Stimulated activated naive CD8-positive, alpha-beta T cell treated with anti-CD3 and anti-CD28 coated beads, Interleukin-15, amount 100 ng/mL, for 72 hours (primary cell): ENCODE measurements around the gene CSNK1G2.

Experiments used
- ATAC-seq: fragments of 150-1000 bp; cut with Tn5 transposase; 2 replicates; pipeline ENCODE4 v1.10.0; 2021; ENCODE audit warnings: mild to moderate bottlenecking, moderate library complexity
- DNase-seq, 2 donors: peaks; one replicate each; pipeline ENCODE4 v3.0.0; 2021 to 2022
- H3K27ac Mint-ChIP-seq, 2 donors: one replicate each; pipeline ENCODE4 v1.8.0; 2022; ENCODE audit warnings: mild to moderate bottlenecking in 2 of 2, mixed read lengths in 2 of 2, moderate library complexity in 2 of 2
- H3K27me3 Mint-ChIP-seq: one replicate; pipeline ENCODE4 v1.8.0; 2022; ENCODE audit warnings: mixed read lengths
- H3K4me1 Mint-ChIP-seq: one replicate; pipeline ENCODE4 v1.8.0; 2022; ENCODE audit warnings: mild to moderate bottlenecking, mixed read lengths
- H3K4me3 Mint-ChIP-seq, 2 donors: one replicate each; pipeline ENCODE4 v1.8.0; 2022; ENCODE audit warnings: mild to moderate bottlenecking in 2 of 2, mixed read lengths in 2 of 2, moderate library complexity in 1 of 2
- H3K9me3 Mint-ChIP-seq, 2 donors: one replicate each; pipeline ENCODE4 v1.8.0; 2022; ENCODE audit warnings: mixed read lengths in 2 of 2

The CSNK1G2 gene

DNA sequence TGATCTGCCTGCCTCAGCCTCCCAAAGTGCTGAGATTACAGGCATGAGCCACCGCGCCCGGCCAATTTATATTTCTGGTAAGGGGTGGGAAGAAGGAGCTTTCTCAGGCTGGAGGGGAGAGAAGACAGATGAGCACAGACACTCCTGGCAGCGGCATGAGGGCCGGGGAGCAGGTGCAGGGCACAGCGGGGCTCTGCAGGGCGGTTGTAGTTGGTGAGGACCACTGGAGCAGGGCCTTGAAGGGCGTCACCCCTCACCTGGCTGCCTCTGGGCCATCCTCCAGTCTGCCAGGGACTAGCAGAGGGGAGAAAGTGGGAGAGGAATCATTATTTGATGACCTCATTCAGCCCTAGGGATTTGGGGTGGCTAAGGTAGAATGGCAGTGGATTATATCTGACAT lies 8.6 kb upstream of the CSNK1G2 start:
- H3K9me3 Mint-ChIP-seq = peaks cover 0 to 19% of the 10 kb centered on the region in 2 donors
- peaks cover 18% of the 10 kb centered on the region for H3K27me3 Mint-ChIP-seq
- peaks cover 31% of the 10 kb centered on the region for H3K4me1 Mint-ChIP-seq
- no peak for DNase-seq
- no peak for ATAC-seq
- H3K4me3 Mint-ChIP-seq = no peak overlapping the region
- no peak overlapping the region for H3K27ac Mint-ChIP-seq

DNA sequence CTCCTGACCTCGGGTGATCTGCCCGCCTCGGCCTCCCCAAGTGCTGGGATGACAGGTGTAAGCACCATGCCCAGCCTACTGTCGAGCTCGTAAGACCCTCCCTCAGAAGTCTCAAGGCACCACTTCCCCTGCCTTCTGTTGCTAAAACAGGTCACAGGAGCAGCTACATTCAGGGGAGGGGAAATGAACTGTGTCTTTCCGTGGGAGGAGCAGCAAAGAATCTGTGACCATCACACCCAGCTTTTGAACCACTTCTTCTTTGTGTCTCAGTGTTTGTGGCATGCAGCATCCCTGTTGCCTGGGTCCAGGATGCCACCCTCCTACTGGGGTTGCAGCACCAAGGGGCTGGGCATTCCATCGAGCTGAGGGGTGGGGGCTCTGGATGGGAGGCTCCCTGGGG lies 7.7 kb upstream of the CSNK1G2 start:
- ATAC-seq = no peak
- Mint-ChIP-seq H3K9me3 (peaks cover 0 to 19% of the 10 kb centered on the region in 2 donors), H3K4me1 (peaks cover 23% of the 10 kb centered on the region), H3K4me3 (no peak overlapping the region), H3K27me3 (peaks cover 14% of the 10 kb centered on the region), H3K27ac (no peak overlapping the region)
- DNase-seq = no peak

- no peak for DNase-seq
- no peak overlapping the region for H3K27ac Mint-ChIP-seq
- peaks cover 0 to 19% of the 10 kb centered on the region in 2 donors for H3K9me3 Mint-ChIP-seq
- peaks cover 11% of the 10 kb centered on the region for H3K27me3 Mint-ChIP-seq
- H3K4me3 Mint-ChIP-seq = no peak overlapping the region
- peaks cover 20% of the 10 kb centered on the region for H3K4me1 Mint-ChIP-seq
- no peak for ATAC-seq
These were observed 7.0 kb upstream of the CSNK1G2 start for GRCh38 chr19:1933942-1934341.

GRCh38 chr19:1935484-1936208 lies 5.3 kb upstream of the CSNK1G2 start:
- no peak overlapping the region for H3K27ac Mint-ChIP-seq
- peaks cover 0 to 19% of the 10 kb centered on the region in 2 donors for H3K9me3 Mint-ChIP-seq
- H3K27me3 Mint-ChIP-seq = no peaks in the 10 kb centered on the region
- no peak overlapping the region for H3K4me3 Mint-ChIP-seq
- peaks cover 13% of the 10 kb centered on the region for H3K4me1 Mint-ChIP-seq
- ATAC-seq (peak; percentile 53), DNase-seq (peak in 1 of 2 donors; percentile 37)

GRCh38 chr19:1936430-1936829 lies 4.5 kb upstream of the CSNK1G2 start:
- ATAC-seq (no peak), DNase-seq (no peak)
- peaks cover 0 to 19% of the 10 kb centered on the region in 2 donors for H3K9me3 Mint-ChIP-seq
- no peak overlapping the region for H3K27ac Mint-ChIP-seq
- H3K4me3 Mint-ChIP-seq = no peak overlapping the region
- no peaks in the 10 kb centered on the region for H3K27me3 Mint-ChIP-seq
- peaks cover 10% of the 10 kb centered on the region for H3K4me1 Mint-ChIP-seq

GRCh38 chr19:1936916-1937610 lies 3.9 kb upstream of the CSNK1G2 start:
- Mint-ChIP-seq H3K27me3 (no peaks in the 10 kb centered on the region), H3K4me1 (peaks cover 10% of the 10 kb centered on the region), H3K4me3 (no peak overlapping the region), H3K9me3 (peaks cover 0 to 18% of the 10 kb centered on the region in 2 donors), H3K27ac (no peak overlapping the region)
- no peak for DNase-seq
- ATAC-seq = no peak

DNA sequence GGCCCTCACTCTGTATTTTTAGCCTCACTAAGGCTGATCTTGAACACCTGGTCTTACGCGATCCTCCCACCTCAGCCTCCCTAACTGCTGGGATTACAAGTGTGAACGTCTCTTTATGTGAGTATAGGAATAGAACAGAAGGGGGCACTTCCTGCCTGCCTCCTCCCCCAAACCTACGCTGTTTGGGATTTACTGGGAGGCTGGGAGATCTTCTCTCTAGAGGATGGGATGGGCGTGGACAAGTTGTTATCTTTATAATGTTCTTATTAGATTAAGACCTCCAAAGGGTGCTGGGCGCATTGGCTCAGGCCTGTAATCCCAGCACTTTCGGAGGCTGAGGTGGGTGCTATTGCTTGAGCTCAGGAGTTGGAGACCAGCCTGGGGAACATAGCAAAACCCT lies 2.9 kb upstream of the CSNK1G2 start:
- Mint-ChIP-seq H3K4me3 (no peak overlapping the region), H3K27me3 (no peaks in the 10 kb centered on the region), H3K4me1 (peaks cover 16% of the 10 kb centered on the region), H3K27ac (no peak overlapping the region), H3K9me3 (peaks cover 0 to 12% of the 10 kb centered on the region in 2 donors)
- ATAC-seq (no peak), DNase-seq (no peak)

DNA sequence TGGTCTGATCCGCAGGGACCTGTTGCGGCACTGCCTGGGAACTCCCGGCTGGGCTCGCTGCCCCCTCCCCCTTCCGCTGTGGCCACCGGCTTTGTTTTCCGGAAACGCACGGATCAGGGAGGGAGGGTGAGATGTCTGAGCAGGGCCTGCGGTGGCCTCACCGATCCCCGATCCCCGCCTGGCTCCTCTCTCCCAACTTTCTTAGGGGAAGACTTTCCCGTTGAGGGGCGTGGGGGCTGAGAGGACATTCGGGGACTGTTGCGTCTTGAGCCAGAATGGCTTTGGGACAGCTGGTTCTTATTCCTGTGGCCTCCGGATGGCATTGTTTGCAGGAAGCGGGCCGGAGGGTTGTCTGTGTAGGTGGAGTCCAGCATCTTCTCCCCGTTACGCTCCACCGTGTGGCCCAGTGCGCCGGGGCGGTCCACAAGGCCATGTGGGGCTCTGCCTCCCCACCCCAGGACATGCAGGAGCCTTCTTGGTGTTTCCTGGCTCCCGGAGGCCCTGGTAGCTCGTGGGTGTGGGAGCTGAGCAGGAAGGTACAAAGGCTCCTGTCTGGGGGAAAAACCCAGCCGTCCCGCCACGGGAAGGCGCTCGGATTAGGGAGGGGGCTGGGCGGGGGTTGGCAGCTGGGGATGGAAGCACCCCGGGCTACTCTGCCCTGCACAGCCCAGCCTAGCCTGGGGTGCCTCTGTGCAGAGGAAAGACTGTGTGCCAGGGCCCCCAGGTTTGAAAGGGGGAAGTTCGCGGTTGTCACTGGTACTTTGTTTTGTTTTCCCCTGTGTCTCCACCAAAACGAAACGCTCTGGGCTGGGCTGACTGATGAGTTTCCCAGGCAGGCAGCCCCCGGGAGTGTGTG lies 1.3 kb downstream of the CSNK1G2 start:
- peaks cover 43% of the 10 kb centered on the region for H3K4me1 Mint-ChIP-seq
- DNase-seq (peak; percentile 60 to 75), ATAC-seq (peak; percentile 73)
- H3K9me3 Mint-ChIP-seq = no peaks in the 10 kb centered on the region
- H3K27me3 Mint-ChIP-seq = no peaks in the 10 kb centered on the region
- peak overlapping the region; percentile 94 for H3K4me3 Mint-ChIP-seq
- H3K27ac Mint-ChIP-seq = peak overlapping the region; percentile 84 to 94

- no peak for DNase-seq
- no peak for ATAC-seq
- no peaks in the 10 kb centered on the region for H3K9me3 Mint-ChIP-seq
- peak overlapping the region; percentile 94 for H3K4me3 Mint-ChIP-seq
- H3K27ac Mint-ChIP-seq = peak overlapping the region; percentile 8 to 78
- H3K27me3 Mint-ChIP-seq = no peaks in the 10 kb centered on the region
- H3K4me1 Mint-ChIP-seq = peaks cover 43% of the 10 kb centered on the region
These were observed 2.1 kb downstream of the CSNK1G2 start for GRCh38 chr19:1942934-1943555.

DNA sequence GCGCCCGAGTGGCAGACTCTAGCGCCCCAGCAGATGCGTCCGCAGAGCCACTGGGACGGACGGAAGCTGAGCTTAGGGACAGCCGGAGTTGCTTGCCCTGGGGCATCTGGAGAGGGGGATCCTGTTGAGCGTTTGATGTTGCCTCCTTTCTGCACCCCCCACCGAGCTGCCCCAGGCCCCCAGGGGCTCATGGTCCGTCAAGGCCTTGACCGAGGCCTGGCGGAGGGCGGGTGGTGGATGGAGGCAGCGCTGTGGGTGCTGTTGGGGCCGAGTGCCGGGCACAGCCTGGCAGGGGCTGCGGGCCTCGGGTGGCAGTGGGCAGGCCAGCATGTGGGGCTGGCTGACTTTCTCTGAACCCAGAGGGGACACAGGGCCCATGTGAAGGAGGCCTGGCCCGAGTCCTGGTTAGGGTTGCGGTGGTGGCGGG lies 2.7 kb downstream of the CSNK1G2 start:
- no peak for DNase-seq
- peaks cover 46% of the 10 kb centered on the region for H3K4me1 Mint-ChIP-seq
- no peaks in the 10 kb centered on the region for H3K9me3 Mint-ChIP-seq
- H3K4me3 Mint-ChIP-seq = peak overlapping the region; percentile 94
- peak overlapping the region; percentile 46 to 78 for H3K27ac Mint-ChIP-seq
- no peak for ATAC-seq
- no peaks in the 10 kb centered on the region for H3K27me3 Mint-ChIP-seq

GRCh38 chr19:1944088-1944915 lies 3.3 kb downstream of the CSNK1G2 start:
- no peak for DNase-seq
- H3K4me3 Mint-ChIP-seq = peak overlapping the region; percentile 28 to 46
- no peaks in the 10 kb centered on the region for H3K9me3 Mint-ChIP-seq
- H3K27ac Mint-ChIP-seq = peak overlapping the region in 1 of 2 donors; percentile 33
- ATAC-seq = no peak
- H3K27me3 Mint-ChIP-seq = no peaks in the 10 kb centered on the region
- H3K4me1 Mint-ChIP-seq = peaks cover 52% of the 10 kb centered on the region

GRCh38 chr19:1944916-1945561 lies 4.1 kb downstream of the CSNK1G2 start:
- ATAC-seq = no peak
- no peak for DNase-seq
- no peaks in the 10 kb centered on the region for H3K9me3 Mint-ChIP-seq
- H3K4me3 Mint-ChIP-seq = peak overlapping the region in 1 of 2 donors; percentile 29
- H3K27me3 Mint-ChIP-seq = no peaks in the 10 kb centered on the region
- no peak overlapping the region for H3K27ac Mint-ChIP-seq
- peaks cover 52% of the 10 kb centered on the region for H3K4me1 Mint-ChIP-seq

GRCh38 chr19:1945899-1946298 lies 4.9 kb downstream of the CSNK1G2 start:
- no peak overlapping the region for H3K4me3 Mint-ChIP-seq
- no peaks in the 10 kb centered on the region for H3K27me3 Mint-ChIP-seq
- DNase-seq (peak in 1 of 2 donors; percentile 26), ATAC-seq (no peak)
- peaks cover 58% of the 10 kb centered on the region for H3K4me1 Mint-ChIP-seq
- H3K9me3 Mint-ChIP-seq = no peaks in the 10 kb centered on the region
- H3K27ac Mint-ChIP-seq = no peak overlapping the region

DNA sequence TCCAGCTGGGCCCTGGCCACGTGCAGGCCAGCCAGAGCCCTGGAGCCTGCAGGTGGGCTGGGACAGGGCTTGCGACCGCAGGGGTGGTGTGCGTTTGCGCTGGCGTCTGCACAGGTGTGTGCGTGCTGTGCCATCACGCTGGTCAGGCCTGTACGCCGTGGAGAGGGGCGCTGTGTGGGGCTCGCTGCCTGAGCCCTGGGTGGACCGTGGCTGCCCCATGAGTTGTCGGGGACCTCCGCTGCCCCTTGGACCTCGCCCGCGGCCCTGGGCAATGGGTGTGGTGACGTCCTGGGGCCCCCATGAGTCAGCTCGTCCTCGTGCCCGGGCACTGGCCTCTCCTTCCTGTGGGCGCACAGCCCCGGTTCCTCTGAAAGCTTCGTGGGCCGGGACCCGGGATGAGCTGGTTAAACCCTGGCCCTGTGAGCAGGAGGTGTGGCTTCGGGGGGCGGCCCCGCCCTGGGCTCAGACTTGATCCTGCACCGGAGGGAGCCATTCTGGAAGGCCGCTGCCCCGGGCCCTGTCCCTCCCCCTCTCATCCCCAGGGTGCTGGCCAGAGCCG lies 6.8 kb downstream of the CSNK1G2 start:
- DNase-seq (no peak), ATAC-seq (no peak)
- H3K4me1 Mint-ChIP-seq = peaks cover 60% of the 10 kb centered on the region
- no peaks in the 10 kb centered on the region for H3K27me3 Mint-ChIP-seq
- H3K27ac Mint-ChIP-seq = no peak overlapping the region
- H3K4me3 Mint-ChIP-seq = no peak overlapping the region
- no peaks in the 10 kb centered on the region for H3K9me3 Mint-ChIP-seq
